Astrocyte of the spinal cord (primary cell): ENCODE data around the gene SMARCA4.

Source experiments
- DNase-seq: peaks from one replicate; pipeline ENCODE4 v3.0.0; 2011; ENCODE audit warnings: low read depth, low spot score
- H3K4me3 ChIP-seq: 2 replicates; pipeline ENCODE4 v1.5.1; 2011; ENCODE audit warnings: low read depth, mild to moderate bottlenecking, low read length, moderate library complexity
- in situ Hi-C: cut with HindIII; loops from 2 replicates; pipeline ENCODE4 v1.10.0; 2017; ENCODE audit warnings: low sequenced_read_pairs
- TF ChIP-seq, protein P1 (sequence below): IDR thresholded peaks from 2 replicates; pipeline ENCODE4 v1.5.1; 2012; ENCODE audit warnings: low read depth, mild to moderate bottlenecking, low read length, inconsistent platforms

Gene SMARCA4

DNA sequence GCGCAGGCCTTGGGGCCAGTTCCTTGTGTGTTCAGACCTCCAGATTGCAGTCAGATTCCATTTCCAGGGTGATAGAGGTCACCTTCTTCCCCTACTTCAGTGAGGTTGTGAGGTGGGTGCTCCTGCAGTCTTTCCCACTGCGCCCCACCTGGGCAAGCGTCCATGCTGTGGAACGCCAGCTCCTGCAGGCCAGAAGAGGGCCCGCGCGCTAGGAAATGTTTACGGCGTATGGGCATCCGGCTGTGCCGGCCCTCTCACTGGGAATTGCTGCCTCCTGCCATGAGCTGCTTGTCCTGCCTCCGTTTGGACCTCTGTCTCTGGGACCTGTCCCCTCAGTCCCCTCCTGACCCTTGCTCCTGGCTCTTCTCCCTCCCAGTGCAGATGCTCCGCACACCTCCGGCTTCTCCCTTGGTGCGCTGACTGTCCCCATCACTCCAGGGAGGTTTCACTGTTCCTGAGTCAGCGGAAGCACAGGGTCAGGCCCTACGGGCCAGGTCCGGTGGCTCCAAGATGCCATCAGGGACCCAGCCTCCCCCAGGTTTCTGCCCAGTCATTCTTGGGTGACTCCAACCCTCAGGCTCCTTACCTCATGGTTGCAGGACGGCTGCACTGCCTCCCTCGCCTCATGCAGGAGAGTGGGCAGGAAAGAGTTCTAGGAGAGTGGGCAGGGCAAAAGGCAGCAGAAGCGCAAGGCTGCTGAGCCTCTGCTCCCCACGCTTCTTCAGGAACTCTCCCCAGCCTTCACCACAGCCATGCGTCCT lies 56.6 kb downstream of the SMARCA4 start:
- DNase-seq, result no peak
- in situ Hi-C loops, result no loop called here
- TF ChIP-seq, protein P1, sequence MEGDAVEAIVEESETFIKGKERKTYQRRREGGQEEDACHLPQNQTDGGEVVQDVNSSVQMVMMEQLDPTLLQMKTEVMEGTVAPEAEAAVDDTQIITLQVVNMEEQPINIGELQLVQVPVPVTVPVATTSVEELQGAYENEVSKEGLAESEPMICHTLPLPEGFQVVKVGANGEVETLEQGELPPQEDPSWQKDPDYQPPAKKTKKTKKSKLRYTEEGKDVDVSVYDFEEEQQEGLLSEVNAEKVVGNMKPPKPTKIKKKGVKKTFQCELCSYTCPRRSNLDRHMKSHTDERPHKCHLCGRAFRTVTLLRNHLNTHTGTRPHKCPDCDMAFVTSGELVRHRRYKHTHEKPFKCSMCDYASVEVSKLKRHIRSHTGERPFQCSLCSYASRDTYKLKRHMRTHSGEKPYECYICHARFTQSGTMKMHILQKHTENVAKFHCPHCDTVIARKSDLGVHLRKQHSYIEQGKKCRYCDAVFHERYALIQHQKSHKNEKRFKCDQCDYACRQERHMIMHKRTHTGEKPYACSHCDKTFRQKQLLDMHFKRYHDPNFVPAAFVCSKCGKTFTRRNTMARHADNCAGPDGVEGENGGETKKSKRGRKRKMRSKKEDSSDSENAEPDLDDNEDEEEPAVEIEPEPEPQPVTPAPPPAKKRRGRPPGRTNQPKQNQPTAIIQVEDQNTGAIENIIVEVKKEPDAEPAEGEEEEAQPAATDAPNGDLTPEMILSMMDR, result no peak
- no peak overlapping the region for H3K4me3 ChIP-seq

DNA sequence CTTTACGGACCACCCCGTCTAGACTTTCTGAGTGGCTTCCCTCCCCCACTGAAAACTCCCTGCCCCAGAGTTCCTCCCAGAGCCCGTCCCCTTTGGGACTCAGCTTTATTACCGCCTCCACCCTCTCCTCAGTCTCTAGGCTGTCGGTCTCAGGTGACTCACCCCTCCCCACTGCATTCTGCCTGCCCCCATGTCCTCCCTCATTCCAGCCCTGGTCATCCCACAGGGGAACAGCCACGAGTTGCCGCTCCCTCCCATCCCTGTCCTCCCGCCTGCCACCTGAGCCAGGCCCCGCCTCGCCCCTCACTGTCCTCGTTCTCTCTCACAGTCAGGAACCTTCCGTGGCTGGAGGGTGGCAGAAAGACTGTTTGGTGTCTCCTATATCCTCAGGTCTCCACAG lies 57.3 kb downstream of the SMARCA4 start:
- TF ChIP-seq, protein P1, result no peak
- in situ Hi-C loops, result no loop called here
- H3K4me3 ChIP-seq, result no peak overlapping the region
- DNase-seq, result no peak

DNA sequence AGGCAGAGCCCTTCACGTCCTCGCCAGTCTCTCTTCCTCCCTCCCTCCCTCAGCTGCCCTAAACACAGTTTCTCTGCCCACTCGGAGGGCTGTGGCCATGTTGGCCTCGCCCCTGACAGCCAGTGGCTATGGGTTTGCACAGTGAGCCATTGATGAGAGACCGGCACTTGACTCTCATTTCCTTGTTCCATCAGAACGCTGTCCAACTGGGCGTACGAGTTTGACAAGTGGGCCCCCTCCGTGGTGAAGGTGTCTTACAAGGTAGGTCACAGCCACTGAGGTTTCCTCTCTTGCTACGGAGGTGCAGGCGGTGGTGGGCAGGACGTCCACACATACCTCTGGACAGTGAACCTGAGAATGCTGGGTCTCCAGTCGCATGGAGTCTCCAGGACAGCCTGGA lies 57.9 kb downstream of the SMARCA4 start:
- no peak for DNase-seq
- in situ Hi-C loops, result no loop called here
- H3K4me3 ChIP-seq, result no peak overlapping the region
- TF ChIP-seq, protein P1, result no peak

DNA sequence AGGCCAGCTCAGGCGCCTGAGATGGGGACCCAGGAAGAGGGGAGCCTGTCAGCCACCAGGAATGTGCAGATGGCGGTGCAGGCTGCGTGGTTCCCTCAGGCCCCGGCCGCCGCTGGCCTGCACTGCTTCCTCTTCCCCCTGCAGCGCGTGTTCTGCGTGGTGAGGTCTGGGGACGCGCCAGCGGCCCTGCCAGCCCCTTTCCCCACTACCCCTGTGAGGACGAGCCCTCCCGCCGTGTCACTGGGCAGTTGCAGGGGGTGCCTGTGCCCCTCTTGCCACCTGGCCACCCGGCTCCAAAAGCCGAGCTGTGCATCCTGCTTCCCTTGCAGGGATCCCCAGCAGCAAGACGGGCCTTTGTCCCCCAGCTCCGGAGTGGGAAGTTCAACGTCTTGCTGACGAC lies 58.4 kb downstream of the SMARCA4 start:
- no peak for DNase-seq
- H3K4me3 ChIP-seq, result no peak overlapping the region
- in situ Hi-C loops, result no loop called here
- TF ChIP-seq, protein P1, result no peak

DNA sequence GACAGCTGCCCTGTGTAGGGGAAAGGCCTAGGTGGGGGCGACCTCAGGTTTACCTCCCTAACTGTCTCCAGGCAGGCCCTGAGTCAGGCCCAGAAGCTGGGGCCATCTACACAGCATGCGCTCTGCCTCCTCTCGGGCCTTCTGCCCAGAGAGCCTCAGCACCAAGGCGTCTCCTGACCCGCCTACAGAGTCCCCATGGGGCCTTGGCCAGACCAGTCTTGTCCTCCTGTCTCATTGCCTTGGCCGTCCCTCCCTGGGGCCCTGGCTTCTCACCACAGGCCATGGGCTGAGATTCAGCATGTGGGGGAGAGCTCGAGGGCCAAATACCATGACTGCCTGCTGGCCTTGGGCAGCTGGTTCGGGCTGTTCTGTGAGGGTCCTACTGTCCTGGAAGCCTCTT lies 59.0 kb downstream of the SMARCA4 start:
- in situ Hi-C loops, result no loop called here
- TF ChIP-seq, protein P1, result no peak
- no peak for DNase-seq

DNA sequence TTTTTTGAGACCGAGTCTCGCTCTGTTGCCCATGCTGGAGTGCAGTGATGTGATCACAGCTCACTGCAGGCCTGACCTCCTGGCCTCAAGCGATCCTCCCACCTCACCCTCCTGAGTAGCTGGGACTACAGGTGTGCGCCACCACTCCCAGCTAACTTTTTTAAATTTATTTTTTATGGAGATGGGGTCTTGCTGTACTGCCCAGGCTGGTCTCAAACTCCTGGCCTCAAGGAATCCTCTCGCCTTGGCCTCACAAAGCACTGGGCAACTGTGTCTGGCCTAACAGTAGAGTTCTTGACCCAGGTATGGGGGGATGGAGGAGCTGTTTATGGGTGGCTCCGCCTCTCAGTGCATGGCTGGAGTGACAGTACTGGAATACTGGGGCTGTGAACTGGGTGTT lies 59.6 kb downstream of the SMARCA4 start:
- no peak for DNase-seq
- H3K4me3 ChIP-seq, result no peak overlapping the region
- in situ Hi-C loops, result no loop called here
- TF ChIP-seq, protein P1, result no peak

More for the DNA sequence above, 59.0 kb downstream of the SMARCA4 start:
- H3K4me3 ChIP-seq, result no peak overlapping the region
